Retina (tissue), 1 donor: ENCODE results near the gene MAML2.

ENCODE experiments used
- DNase-seq: peaks from one replicate; pipeline ENCODE4 v3.0.0-alpha.2; 2016

MAML2 gene

DNA sequence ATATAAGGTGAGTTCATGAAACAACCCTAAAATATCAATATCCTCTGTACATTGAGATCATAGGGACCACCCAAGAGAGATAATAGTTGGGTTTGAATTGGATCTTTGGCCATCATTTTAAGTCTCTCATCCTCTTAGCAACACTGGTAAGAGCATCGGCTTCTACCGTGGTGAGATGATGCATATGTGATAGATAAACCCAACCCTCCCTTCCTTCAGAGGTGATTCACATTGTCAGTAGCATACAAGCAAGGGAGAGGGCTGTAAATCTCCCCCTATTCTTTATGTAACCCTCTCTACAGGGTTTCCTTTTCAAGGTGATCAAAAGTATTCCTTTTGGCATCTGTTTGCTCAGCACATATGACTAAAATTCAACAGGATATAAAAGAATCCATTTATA, 316.7 kb downstream of the MAML2 start:
- DNase-seq = no peak

- DNase-seq = no peak
Observed at GRCh38 chr11:96024666-96025065, 318.3 kb downstream of the MAML2 start.

DNA sequence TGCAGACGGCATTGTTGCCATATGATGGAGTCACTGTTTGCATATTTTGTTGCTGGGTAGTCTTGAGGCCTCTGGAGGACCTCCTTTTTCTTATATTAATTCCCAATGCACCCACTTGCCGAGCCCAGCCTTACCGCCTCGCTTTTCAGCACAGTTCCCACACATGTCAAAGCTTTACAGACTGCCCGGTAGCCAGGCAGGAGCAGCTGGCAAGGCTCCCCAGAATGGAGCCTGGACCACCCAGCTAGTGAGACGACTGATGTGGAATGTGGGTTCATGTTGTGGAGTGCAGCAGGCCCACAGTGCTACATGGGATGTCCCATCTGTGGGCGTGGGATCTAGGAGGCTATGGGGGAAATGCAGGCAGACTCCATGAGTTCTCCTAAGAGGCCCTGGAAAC, 319.7 kb downstream of the MAML2 start:
- DNase-seq = peak; percentile 42

GRCh38 chr11:96021901-96022650, 320.9 kb downstream of the MAML2 start:
- DNase-seq = peak; percentile 36

GRCh38 chr11:96019810-96020747, 322.9 kb downstream of the MAML2 start:
- DNase-seq = no peak

GRCh38 chr11:96019281-96019680, 323.7 kb downstream of the MAML2 start:
- DNase-seq = no peak

GRCh38 chr11:96017856-96018255, 325.1 kb downstream of the MAML2 start:
- no peak for DNase-seq

DNA sequence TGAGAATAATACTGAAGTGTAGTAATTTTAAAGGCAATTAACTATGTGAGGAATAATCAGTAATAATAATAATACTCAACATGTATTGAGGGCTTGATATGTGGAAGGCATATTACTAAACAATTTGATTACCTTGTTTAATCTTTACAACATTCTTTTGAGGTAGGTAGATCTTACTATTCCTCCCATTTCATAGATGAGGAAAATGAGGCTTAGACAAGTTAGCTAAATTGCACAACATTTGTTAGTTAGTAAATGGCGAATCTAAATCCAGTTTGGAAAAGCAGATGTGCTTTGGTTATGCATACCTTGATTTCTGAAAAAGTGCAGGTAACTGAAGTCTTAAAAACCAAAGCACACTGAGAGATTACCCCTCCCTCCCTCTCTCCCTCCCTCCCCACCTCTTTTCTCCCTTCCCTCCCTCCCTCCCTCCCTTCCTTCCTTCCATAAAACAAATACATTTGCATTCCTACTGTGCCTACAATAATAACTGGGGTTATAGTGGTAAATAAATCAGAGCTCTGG, 326.0 kb downstream of the MAML2 start:
- DNase-seq = no peak

- DNase-seq = no peak
Observed at GRCh38 chr11:96015906-96016565, 327.0 kb downstream of the MAML2 start.

DNA sequence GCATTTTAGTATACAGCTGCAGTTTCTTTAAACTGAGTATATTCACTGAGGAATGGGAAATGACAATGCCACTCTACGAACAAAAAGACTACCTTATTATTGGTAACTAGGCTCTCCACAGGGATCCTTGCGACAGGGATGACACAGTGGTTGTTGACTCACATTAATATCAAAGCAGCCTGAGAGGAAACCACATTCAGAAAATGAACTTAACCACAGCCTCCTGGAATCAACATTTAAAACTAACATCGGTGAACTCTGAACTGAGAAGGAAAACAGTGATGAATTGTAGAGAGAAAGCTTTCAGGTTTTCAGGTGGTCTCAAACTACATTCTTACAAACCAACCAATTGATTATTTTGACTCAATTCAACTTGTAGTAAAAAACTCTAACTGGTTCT, 328.8 kb downstream of the MAML2 start:
- DNase-seq = no peak

GRCh38 chr11:96013461-96014213, 329.4 kb downstream of the MAML2 start:
- DNase-seq = peak; percentile 63

DNA sequence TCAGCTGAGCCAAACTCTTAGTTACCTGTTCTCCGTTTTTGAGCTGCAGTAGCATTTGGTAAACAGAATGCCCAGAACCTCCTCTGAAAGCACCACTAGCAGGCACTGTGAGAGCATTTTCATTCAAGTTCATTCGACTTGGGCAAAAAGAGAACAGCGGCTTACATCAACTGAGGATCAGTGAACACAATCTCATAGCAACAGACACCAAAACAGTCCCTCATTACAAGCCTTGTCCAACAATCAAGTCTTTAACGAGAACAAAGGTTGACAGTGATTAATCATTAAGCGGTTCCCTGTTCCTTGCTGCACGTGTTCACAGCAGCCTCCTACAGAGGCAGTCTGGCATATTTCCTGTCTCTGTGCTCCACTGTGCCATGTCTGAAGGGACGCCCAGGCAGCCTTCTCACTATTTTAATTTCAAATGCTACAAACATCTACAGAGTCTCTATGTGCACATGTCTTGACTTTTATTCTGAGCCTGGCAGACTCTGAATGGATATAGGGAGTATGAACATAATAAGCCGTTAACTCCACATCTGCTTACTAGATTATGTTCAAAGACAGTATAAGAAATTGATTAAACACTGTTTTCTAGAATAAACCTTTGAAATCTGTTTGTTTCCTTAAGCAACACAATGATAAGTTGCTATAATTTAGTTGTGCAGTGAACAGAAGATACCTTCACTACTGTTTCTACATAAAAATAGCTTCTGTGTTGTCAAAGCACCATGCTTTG, 330.7 kb downstream of the MAML2 start:
- peak; percentile 81 for DNase-seq

GRCh38 chr11:96010683-96011082, 332.3 kb downstream of the MAML2 start:
- no peak for DNase-seq

- no peak for DNase-seq
Observed at GRCh38 chr11:96008161-96008720, 334.8 kb downstream of the MAML2 start.

GRCh38 chr11:96006037-96006436, 337.0 kb downstream of the MAML2 start:
- DNase-seq = no peak

- DNase-seq = no peak
Observed at GRCh38 chr11:96004862-96005261, 338.1 kb downstream of the MAML2 start.

DNA sequence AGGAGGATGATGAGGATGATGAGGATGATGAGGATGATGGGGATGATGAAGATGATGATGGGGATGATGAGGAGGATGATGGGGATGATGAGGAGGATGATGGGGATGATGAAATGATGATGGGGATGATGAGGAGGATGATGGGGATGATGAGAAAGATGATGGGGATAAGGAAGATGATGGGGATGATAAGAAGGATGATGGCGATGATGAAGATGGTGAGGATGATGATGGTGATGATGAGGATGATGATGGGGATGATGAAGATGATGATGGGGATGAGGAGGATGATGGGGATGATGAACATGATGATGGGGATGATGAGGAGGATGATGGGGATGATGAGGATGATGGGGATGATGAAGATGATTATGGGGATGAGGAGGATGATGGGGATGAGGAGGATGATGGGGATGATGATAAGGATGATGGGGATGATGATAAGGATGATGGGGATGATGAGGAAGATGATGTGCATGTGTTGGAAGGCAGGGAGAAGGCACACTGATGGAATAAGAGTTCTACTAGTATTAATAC, 340.2 kb downstream of the MAML2 start:
- DNase-seq = no peak

DNA sequence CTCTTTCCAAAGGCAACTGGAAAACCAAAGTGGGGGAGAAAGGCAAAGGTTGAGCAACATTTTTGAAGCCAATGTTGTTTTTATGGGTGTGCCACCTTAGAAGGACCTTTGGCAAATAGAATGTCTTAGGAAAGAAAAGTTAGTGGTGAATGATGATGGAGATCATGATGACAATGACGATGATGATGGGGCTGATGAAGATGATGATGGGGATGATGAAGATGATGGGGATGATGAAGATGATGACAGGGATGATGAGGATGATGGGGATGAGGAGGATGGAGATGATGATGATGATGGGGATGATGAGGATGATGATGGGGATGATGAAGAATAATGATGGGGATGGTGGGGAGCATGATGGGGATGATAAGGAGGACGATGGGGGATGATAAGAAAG, 340.7 kb downstream of the MAML2 start:
- no peak for DNase-seq

DNA sequence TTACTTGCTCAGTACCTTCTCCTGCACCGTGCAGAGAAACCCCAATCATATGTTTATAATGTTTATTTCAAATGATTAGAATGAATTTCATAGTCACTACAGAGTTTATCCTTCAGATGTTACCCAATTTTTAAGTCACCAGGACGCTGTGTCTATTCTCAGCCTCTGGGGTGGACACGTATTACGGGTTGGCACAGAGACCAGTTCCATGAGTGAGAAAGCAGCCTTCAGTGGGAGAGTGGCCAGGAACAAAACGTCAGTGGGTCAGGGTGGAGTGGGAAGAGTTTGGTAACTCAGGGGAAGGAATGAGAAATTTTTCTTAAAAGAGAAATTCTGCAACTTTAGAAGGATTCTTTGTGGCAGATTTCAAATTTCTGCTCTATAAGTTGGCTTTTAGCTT, 342.0 kb downstream of the MAML2 start:
- DNase-seq = no peak

- no peak for DNase-seq
Observed at GRCh38 chr11:95999711-96000406, 343.1 kb downstream of the MAML2 start.
